Effector CD4-positive, alpha-beta T cell (primary cell): ENCODE data around the gene PRPSAP2.
"Not testable (repeated sequence)": the region's sequence is repeated elsewhere in the genome, so short reads cannot be mapped to it uniquely, and the experiment has no call there.

Experiments
- DNase-seq: peaks from one replicate; pipeline ENCODE4 v3.0.0-alpha.2; 2020

Gene PRPSAP2

DNA sequence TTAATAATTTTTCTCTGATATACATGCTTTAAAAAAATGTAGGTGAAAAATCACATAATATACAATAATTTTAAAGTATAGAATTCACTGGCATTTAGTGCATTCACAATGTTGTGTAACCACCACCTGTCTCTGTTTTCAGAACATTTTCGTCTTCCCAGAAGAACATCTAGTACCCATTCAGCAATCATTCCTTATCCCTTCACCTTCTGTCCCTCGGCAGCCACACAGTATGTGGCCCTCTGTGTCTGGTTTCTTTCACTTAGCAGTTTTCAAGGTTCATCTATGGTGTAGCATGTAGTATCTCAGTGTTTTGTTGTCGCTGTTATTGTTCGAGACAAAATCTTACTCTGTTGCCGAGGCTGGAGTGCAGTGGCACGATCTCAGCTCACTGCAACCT lies 33.6 kb downstream of the PRPSAP2 start:
- no peak for DNase-seq

GRCh38 chr17:18896146-18896545 lies 38.2 kb downstream of the PRPSAP2 start:
- no peak for DNase-seq

- DNase-seq, result no peak
These were observed 39.0 kb downstream of the PRPSAP2 start for GRCh38 chr17:18896947-18897346.

DNA sequence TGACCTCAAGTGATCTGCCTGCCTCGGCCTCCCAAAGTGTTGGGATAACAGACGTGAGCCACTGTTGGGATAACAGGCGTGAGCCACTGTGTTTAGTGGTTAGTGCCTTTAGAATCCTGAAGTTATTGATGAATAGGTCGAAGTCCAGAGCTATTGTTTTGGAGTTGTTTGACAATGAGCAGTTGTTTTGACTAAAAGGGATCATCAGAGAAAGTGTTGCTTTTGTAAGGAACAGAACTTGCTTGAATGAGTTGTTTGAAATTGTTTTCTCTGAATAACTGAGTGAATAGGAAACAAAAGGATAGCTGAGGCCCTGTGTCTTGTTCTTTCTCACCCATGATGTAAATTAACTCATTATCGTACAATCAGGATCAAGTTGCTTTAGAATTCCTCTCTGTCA lies 46.6 kb downstream of the PRPSAP2 start:
- no peak for DNase-seq

GRCh38 chr17:18905226-18905625 lies 47.3 kb downstream of the PRPSAP2 start:
- no peak for DNase-seq

GRCh38 chr17:18910326-18910725 lies 52.4 kb downstream of the PRPSAP2 start:
- no peak for DNase-seq

DNA sequence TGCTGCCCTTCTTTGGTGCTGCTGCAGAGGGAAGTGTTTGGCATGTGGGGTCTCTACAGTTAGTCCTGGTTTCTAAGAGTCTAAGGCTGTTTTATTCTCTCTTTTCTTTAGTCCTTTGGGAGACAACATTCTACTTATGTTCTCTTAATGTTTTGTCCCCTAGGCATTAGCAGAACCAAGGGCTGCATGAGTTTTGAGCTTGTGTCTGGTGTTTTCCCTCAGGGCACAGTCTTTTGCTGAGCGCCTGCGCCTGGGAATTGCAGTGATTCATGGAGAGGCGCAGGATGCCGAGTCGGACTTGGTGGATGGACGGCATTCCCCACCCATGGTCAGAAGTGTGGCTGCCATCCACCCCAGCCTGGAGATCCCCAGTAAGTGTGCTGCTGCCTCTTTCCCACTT lies 53.0 kb downstream of the PRPSAP2 start:
- DNase-seq, result no peak

- no peak for DNase-seq
These were observed 59.0 kb downstream of the PRPSAP2 start for GRCh38 chr17:18916816-18917500.

DNA sequence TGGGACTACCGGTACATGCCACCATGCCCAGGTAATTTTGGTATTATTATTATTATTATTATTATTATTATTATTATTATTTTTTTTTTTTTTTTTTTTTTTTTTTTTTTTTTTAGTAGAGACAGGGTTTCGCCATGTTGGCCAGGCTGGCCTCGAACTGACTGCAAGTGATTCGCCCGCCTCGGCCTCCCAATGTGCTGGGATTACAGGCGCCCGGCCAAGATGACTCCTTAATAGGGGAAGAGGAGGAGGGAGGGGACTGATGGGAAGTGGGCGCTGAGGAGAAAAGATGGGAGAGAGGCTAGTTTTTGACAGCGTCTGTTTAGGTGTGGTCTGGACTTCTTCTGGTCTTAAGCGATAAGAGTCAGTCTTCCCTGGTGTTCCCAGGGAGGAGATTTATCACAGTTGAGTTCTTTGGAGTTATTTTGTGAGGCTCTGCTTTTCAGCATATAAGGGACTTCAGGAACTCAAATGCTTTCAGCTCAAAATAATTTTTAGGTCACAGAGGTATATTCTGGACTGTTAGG lies 59.6 kb downstream of the PRPSAP2 start:
- DNase-seq, result no peak

- no peak for DNase-seq
These were observed 62.0 kb downstream of the PRPSAP2 start for GRCh38 chr17:18919963-18920362.

- DNase-seq, result no peak
These were observed 63.0 kb downstream of the PRPSAP2 start for GRCh38 chr17:18920911-18921441.

- no peak for DNase-seq
These were observed 63.6 kb downstream of the PRPSAP2 start for GRCh38 chr17:18921485-18921884.

- no peak for DNase-seq
These were observed 64.1 kb downstream of the PRPSAP2 start for GRCh38 chr17:18921912-18922451.

DNA sequence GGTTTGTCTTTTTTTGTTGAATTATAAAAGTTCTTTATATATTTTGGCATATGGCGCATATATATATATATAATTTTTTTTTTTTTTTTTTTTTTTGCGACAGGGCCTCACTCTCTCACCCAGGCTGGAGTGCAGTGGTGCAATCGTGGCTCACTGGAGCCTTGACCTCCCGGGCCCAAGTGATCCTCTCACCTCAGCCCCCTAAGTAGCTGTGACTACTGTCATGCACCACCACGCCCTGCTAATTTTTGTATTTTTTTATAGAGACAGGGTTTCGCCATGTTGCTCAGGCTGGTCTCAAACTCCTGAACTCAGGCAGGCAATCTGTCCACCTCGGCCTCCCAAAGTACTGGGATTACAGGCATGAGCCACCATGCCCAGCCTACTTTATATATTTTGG lies 64.7 kb downstream of the PRPSAP2 start:
- DNase-seq, result not testable (repeated sequence)

DNA sequence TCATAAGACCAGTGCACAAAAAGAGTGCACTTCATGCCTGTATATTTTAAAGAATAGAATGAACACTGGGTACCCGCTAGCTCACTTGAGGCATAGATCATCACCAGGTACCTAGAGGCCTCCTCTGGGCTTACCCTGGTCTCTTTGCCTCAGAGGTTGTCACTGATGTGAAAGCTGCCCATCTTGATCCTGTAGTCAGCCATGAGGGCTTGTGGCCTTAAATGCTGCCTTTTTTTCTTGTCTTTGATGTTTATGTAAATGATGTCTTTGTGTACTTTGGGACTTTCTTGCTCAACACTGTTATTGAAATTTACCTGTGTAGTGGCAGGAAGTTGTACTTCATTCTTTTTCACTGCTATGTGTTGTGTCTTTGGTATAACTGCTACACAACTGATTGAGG lies 67.3 kb downstream of the PRPSAP2 start:
- DNase-seq, result no peak

DNA sequence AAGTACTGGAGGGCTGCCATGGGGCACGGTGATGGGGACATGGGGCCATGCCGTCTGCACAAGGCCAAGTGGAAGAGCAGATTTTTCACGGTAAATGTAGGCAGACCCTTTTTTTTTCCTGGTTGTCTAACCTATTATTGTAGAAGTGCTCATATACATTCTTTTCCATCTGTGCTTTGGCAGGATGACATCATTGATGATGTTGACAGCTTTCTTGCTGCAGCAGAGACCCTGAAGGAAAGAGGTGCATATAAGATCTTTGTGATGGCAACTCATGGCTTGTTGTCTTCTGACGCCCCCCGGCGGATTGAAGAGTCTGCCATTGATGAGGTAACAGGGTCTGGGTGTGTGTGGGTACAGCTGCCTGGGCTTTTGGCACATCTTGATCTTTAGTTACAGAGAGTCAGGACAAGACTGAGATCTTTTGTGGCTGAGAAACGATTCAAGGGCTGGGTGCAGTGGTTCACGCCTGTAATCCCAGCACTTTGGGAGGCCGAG lies 70.7 kb downstream of the PRPSAP2 start:
- no peak for DNase-seq

DNA sequence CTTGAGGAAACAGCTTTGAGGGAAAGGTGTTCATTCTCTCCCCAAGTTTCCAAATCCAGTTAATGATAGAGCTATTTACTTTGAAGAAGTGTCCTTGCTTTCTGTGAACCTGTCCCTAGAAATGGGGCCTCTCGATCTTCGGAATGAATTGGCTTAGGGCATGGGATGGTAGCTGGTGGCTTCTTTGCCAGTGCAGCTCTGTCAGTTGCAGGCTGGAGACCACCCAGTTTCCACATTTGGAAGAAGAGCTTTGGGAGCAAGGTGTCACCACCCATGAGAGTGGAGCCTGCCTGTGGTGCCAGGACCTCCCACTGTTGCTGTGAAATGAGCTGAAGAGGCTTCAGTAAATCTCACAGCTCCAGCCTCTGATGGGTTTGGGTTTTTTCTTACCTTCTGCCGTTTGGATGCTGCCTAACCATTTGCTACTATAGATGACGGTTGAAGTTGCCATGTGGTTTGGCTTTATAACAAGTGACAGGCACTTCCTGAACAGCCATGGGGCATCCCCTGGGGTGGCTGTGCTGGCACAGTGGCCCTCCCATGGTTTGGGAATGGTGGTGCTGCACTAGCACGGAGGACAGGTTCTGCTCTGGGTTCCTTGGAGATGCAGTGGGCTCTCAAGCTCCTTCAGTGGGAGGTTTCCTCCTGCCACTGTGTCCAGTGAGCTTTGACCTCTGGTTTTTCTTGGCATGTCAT lies 74.6 kb downstream of the PRPSAP2 start:
- no peak for DNase-seq

GRCh38 chr17:18933102-18934058 lies 75.4 kb downstream of the PRPSAP2 start:
- DNase-seq, result no peak

GRCh38 chr17:18937981-18938691 lies 80.2 kb downstream of the PRPSAP2 start:
- no peak for DNase-seq

DNA sequence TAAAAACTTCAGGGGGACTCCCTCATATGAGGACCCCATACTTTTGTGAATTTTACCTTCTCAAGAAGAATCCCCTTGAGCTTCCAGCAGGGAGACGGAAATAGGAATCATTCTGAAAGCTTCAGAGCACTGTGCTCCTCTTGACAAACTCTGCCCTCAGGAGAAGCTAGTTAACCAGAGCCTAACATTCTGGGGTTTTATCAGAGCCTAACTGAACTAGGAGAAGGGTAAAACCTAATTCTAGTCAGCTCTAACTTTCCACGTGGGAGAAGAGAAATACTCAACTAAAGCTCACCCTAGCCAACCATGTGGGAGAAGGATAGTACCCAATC lies 80.7 kb downstream of the PRPSAP2 start:
- DNase-seq, result no peak

- no peak for DNase-seq
These were observed 86.7 kb downstream of the PRPSAP2 start for GRCh38 chr17:18944646-18945045.

- no peak for DNase-seq
These were observed 88.6 kb downstream of the PRPSAP2 start for GRCh38 chr17:18946536-18946935.
